Ovary (tissue), 9 donors: Measurements from ENCODE around the gene SCRG1. TPM values are rescaled to one million over a fixed set of nuclear protein-coding genes. Genes with fewer than 3 reads are reported as not detected.

ENCODE experiments used
- DNase-seq, 5 donors: peaks; one replicate each; pipeline ENCODE4 v3.0.0-alpha.2; 2019 to 2020
- H3K27ac ChIP-seq, 2 donors: fragments of 200-600 bp; one replicate each; pipeline versions ENCODE4 v1.5.1 to v1.8.0; 2019 to 2022
- H3K27me3 ChIP-seq: fragments of 200-600 bp; one replicate; pipeline ENCODE4 v1.8.0; 2022
- H3K36me3 ChIP-seq: fragments of 200-600 bp; sonication (generic); one replicate; pipeline ENCODE4 v1.5.1; 2019
- H3K4me1 ChIP-seq: one replicate; pipeline ENCODE4 v1.8.1; 2013; ENCODE audit warnings: mild to moderate bottlenecking, moderate library complexity; ENCODE audit not compliant: insufficient read depth
- H3K4me3 ChIP-seq: fragments of 200-600 bp; sonication (generic); one replicate; pipeline ENCODE4 v1.5.1; 2017
- H3K9me3 ChIP-seq, 2 donors: fragments of 200-600 bp in 1 of 2; sonication (generic) in 1 of 2; one replicate each; pipeline versions ENCODE4 v1.5.1 to v1.8.1; 2013 to 2019; ENCODE audit warnings: mild to moderate bottlenecking in 1 of 2, moderate library complexity in 1 of 2
- CTCF ChIP-seq, 3 donors: fragments of 450-650 bp in 2 of 3; fragments of 200-600 bp in 1 of 3; IDR thresholded peaks; one replicate each; pipeline versions ENCODE4 v1.5.1 to v1.8.0; 2016 to 2022; ENCODE audit warnings: antibody characterized with exemption in 3 of 3, mild to moderate bottlenecking in 1 of 3
- EP300 ChIP-seq: sonication (generic); formaldehyde crosslinking; IDR thresholded peaks from one replicate; pipeline ENCODE4 v1.6.1; 2017; ENCODE audit warnings: antibody characterized with exemption
- POLR2A ChIP-seq: fragments of 450-650 bp; IDR thresholded peaks from one replicate; pipeline ENCODE4 v1.6.1; 2017; ENCODE audit warnings: antibody characterized with exemption, mild to moderate bottlenecking, moderate library complexity
- WGBS, 3 donors: extraction: QIAGEN DNeasy Blood & Tissue Kit in 1 of 3; methylation state at CpG; one replicate each; pipeline versions ENCODE4 v1.1.5 to v1.1.7; 2013 to 2017; 5-methylcytosine and 5-hydroxymethylcytosine counted together
- intact Hi-C, 4 donors: fragments of 100-400 bp; cut with DNase I; formaldehyde crosslinking; loops; one replicate each; pipeline versions ENCODE4 v1.11.0 to v1.15.1; 2022 to 2023
- polyA plus RNA-seq, 2 donors: library from polyadenylated mRNA; stranded (reverse); fragments of 200-250 nt in 1 of 2; fragments of 350-450 nt in 1 of 2; fragmentation: Illumina TruSeq in 1 of 2; extraction: RNeasy Lipid Tissue Mini Kit (QIAGEN cat#74804) in 1 of 2; gene quantifications; one replicate each; pipeline ENCODE4 v1.2.3, GENCODE V29; 2013 to 2014
- total RNA-seq, 7 donors: library from RNA; depleted of rRNA in 2 of 7; stranded (reverse); fragments of >200 nt in 2 of 7; fragmentation: NEBNext Ultra II Directional in 3 of 7; extraction: Animal tissue kit (Norgen Biotek cat#: 25700) in 3 of 7; gene quantifications; one replicate each; pipeline versions ENCODE4 v1.1.0 to v1.2.4, GENCODE V29; 2016 to 2023
- donor health status: DM: no; HTN: no; CAD: no; lungs with moderate emphysema.
- donor health status: DM: no; HTN: no; CAD: no.
- donor health status: Bipolar disorder and iron deficiency.
- donor health status: DM: yes; HTN: yes; CAD: no.
- donor health status: DM: no; HTN: no; CAD: no.
- donor health status: DM: yes; HTN: yes; CAD: no.

Gene SCRG1
- total and polyA plus RNA-seq, 9 donors, result 0.08 to 3.0 (median 0.34) TPM; not detected in 1

- Histone ChIP-seq H3K9me3 (no peaks in the 10 kb centered on the region), H3K27ac (no peak overlapping the region), H3K4me1 (no peaks in the 10 kb centered on the region), H3K27me3 (no peaks in the 10 kb centered on the region), H3K36me3 (no peaks in the 10 kb centered on the region), H3K4me3 (no peak overlapping the region)
- intact Hi-C loops, result no loop called here
- WGBS, 3 donors, result 72 to 88% (median 85%) methylated on average over 3 of the region's 3 CpGs
- no peak for TF ChIP-seq EP300
- TF ChIP-seq CTCF (IDR thresholded peaks at IDR 0.05), result no peak
- no peak for TF ChIP-seq POLR2A
- no peak for DNase-seq
Measured at GRCh38 chr4:173404296-173404865, 5.5 kb upstream of the SCRG1 start.

- WGBS, 3 donors, result 87 to 99% (median 88%) methylated on average over 2 of the region's 2 CpGs
Measured at GRCh38 chr4:173403051-173403450, 4.1 kb upstream of the SCRG1 start.

GRCh38 chr4:173401063-173401462, 2.1 kb upstream of the SCRG1 start:
- H3K36me3 ChIP-seq, result no peaks in the 10 kb centered on the region
- WGBS, 3 donors, result 92 to 94% (median 92%) methylated on average over 4 of the region's 4 CpGs
- no peak overlapping the region for H3K27ac ChIP-seq
- DNase-seq, result no peak
- intact Hi-C loops, result no loop called here
- no peaks in the 10 kb centered on the region for H3K9me3 ChIP-seq
- H3K4me1 ChIP-seq, result no peaks in the 10 kb centered on the region
- H3K27me3 ChIP-seq, result no peaks in the 10 kb centered on the region
- TF ChIP-seq CTCF (IDR thresholded peaks at IDR 0.05) (no peak), POLR2A (no peak), EP300 (no peak)
- no peak overlapping the region for H3K4me3 ChIP-seq

More at GRCh38 chr4:173403051-173403450, 4.1 kb upstream of the SCRG1 start:
- Histone ChIP-seq H3K9me3 (no peaks in the 10 kb centered on the region), H3K4me3 (no peak overlapping the region), H3K27ac (no peak overlapping the region), H3K4me1 (no peaks in the 10 kb centered on the region), H3K36me3 (no peaks in the 10 kb centered on the region), H3K27me3 (no peaks in the 10 kb centered on the region)
- intact Hi-C loops, result no loop called here
- DNase-seq, result no peak
- TF ChIP-seq CTCF (IDR thresholded peaks at IDR 0.05) (no peak), EP300 (no peak), POLR2A (no peak)

- H3K27me3 ChIP-seq, result no peaks in the 10 kb centered on the region
- no peak overlapping the region for H3K27ac ChIP-seq
- no peaks in the 10 kb centered on the region for H3K4me1 ChIP-seq
- no peak for DNase-seq
- H3K36me3 ChIP-seq, result no peaks in the 10 kb centered on the region
- intact Hi-C loops, result no loop called here
- H3K4me3 ChIP-seq, result no peak overlapping the region
- TF ChIP-seq EP300 (no peak), POLR2A (no peak), CTCF (IDR thresholded peaks at IDR 0.05) (no peak)
- no peaks in the 10 kb centered on the region for H3K9me3 ChIP-seq
Measured at GRCh38 chr4:173398220-173398619, 696 bp downstream of the SCRG1 start.
